Lower lobe of right lung (tissue), 2 donors: Measurements from ENCODE around the gene TIGD1. TPM values are rescaled to one million over a fixed set of nuclear protein-coding genes. Genes with fewer than 3 reads are reported as not detected.

Experiments used
- ATAC-seq, 2 donors: fragments of 200-7000 bp; cut with Tn5 transposase; one replicate each; pipeline ENCODE4 v1.9.1; 2020 to 2022; ENCODE audit warnings: mild to moderate bottlenecking in 2 of 2, moderate library complexity in 2 of 2
- DNase-seq: peaks from one replicate; pipeline ENCODE4 v3.0.0-alpha.2; 2020
- H3K27ac ChIP-seq: fragments of 200-600 bp; one replicate; pipeline ENCODE4 v1.8.0; 2022
- H3K27me3 ChIP-seq: fragments of 200-600 bp; one replicate; pipeline ENCODE4 v1.8.0; 2022; ENCODE audit warnings: low read depth
- H3K36me3 ChIP-seq: fragments of 200-600 bp; one replicate; pipeline ENCODE4 v1.8.0; 2022; ENCODE audit warnings: mild to moderate bottlenecking
- H3K4me1 ChIP-seq: fragments of 200-600 bp; one replicate; pipeline ENCODE4 v1.8.0; 2022
- H3K4me3 ChIP-seq: fragments of 200-600 bp; one replicate; pipeline ENCODE4 v1.8.0; 2022; ENCODE audit warnings: mild to moderate bottlenecking
- H3K9me3 ChIP-seq: fragments of 200-600 bp; one replicate; pipeline ENCODE4 v1.8.0; 2022
- CTCF ChIP-seq: fragments of 200-600 bp; IDR thresholded peaks from one replicate; pipeline ENCODE4 v1.8.0; 2022; ENCODE audit warnings: antibody characterized with exemption, mild to moderate bottlenecking
- intact Hi-C: fragments of 100-400 bp; cut with DNase I; formaldehyde crosslinking; loops from one replicate; pipeline ENCODE4 v1.11.0; 2022
- total RNA-seq: library from RNA; stranded (reverse); fragmentation: NEBNext Ultra II Directional; extraction: Animal tissue kit (Norgen Biotek cat#: 25700); gene quantifications from one replicate; pipeline ENCODE4 v1.2.1, GENCODE V29; 2021
- donor health status: DM: no; HTN: yes; CAD: no; lungs with severe emphysema.

Gene TIGD1
- total RNA-seq, 1 donor from 2014 or later = 3.7 TPM

GRCh38 chr2:232526372-232526941 lies 23.9 kb downstream of the TIGD1 start:
- intact Hi-C loops = no loop called here
- ATAC-seq (no peak), DNase-seq (no peak)
- Histone ChIP-seq H3K9me3 (no peaks in the 10 kb centered on the region), H3K27me3 (peaks cover 69% of the 10 kb centered on the region), H3K4me1 (peaks cover 23% of the 10 kb centered on the region), H3K36me3 (no peaks in the 10 kb centered on the region), H3K27ac (no peak overlapping the region), H3K4me3 (no peak overlapping the region)
- no peak for TF ChIP-seq CTCF

DNA sequence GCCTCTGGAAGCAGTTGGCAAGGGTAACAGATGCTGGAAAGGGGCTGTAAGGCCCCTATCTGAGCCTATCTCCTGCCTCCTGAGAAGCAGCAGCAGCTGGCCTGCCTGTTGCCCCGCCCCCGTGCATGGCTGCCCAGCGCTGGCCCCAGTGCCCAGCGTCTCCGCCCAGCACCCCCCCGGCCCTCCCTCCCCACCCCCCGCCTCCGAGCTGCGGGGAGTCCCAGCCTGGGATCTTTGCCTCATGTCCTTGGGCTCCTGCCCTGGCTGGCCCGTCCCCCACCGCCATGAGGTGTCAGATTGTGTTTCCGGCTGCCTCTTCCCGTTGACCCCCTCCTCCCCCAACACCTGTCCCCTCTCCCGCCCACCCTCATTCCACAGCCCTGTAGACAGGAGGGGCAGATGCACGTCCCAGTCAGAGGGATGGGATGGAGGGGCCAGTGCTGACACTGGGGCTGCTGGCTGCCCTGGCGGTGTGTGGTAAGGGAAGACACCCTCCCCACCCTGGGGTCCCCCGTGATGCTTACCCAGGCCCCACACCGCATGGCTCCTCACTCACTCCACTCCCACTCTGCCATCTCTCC lies 24.5 kb downstream of the TIGD1 start, which contains the start of gene CHRND:
TSS of gene CHRND (plus strand) at position 370 of the 581 bp plus-strand sequence. CDS start at position 426, 56 bp downstream.
- Histone ChIP-seq H3K27me3 (peaks cover 74% of the 10 kb centered on the region), H3K4me3 (no peak within 1 kb of the TSS), H3K4me1 (peaks cover 23% of the 10 kb centered on the region), H3K27ac (no peak within 1 kb of the TSS), H3K9me3 (no peaks in the 10 kb centered on the region), H3K36me3 (no peaks in the 10 kb centered on the region)
- no peak for ATAC-seq
- DNase-seq = no peak
- intact Hi-C loops = no loop called here
- no peak for TF ChIP-seq CTCF

DNA sequence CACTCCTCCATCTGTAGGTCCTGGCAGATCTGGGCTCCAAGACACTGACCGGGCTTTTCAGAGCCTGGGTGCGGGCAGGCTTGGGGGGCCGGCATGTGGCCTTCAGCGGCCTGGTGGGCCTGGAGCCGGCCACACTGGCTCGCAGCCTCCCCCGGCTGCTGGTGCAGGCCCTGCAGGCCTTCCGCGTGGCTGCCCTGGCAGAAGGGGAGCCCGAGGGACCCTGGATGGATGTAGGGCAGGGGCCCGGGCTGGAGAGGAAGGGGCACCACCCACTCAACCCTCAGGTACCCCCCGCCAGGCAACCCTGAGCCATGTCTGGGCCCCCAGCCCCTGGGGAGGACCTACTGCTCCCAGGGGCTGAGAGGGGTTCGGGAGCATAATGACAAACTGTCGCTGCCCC lies 25.2 kb downstream of the TIGD1 start:
- no peaks in the 10 kb centered on the region for H3K36me3 ChIP-seq
- no peaks in the 10 kb centered on the region for H3K9me3 ChIP-seq
- intact Hi-C loops = no loop called here
- no peak overlapping the region for H3K27ac ChIP-seq
- no peak overlapping the region for H3K4me3 ChIP-seq
- no peak for TF ChIP-seq CTCF
- peaks cover 23% of the 10 kb centered on the region for H3K4me1 ChIP-seq
- DNase-seq (no peak), ATAC-seq (no peak)
- peaks cover 77% of the 10 kb centered on the region for H3K27me3 ChIP-seq

- intact Hi-C loops = no loop called here
- peaks cover 79% of the 10 kb centered on the region for H3K27me3 ChIP-seq
- no peak overlapping the region for H3K4me3 ChIP-seq
These were observed 25.6 kb downstream of the TIGD1 start for GRCh38 chr2:232524771-232525170.

More at GRCh38 chr2:232524771-232525170, 25.6 kb downstream of the TIGD1 start:
- H3K4me1 ChIP-seq = peaks cover 23% of the 10 kb centered on the region
- ATAC-seq (no peak), DNase-seq (no peak)
- H3K36me3 ChIP-seq = no peaks in the 10 kb centered on the region
- no peak for TF ChIP-seq CTCF
- no peaks in the 10 kb centered on the region for H3K9me3 ChIP-seq
- H3K27ac ChIP-seq = no peak overlapping the region
